HG02571 (cell line): ENCODE results near the gene SMIM12.

Experiments used
- ATAC-seq: cut with Tn5 transposase; IDR thresholded peaks from one replicate; pipeline ENCODE4 v1.9.1; 2021; ENCODE audit warnings: mild to moderate bottlenecking, moderate library complexity; ENCODE audit not compliant: unreplicated experiment

The SMIM12 gene

GRCh38 chr1:34808051-34808810 is 51.3 kb downstream of the SMIM12 start:
- no peak for ATAC-seq

GRCh38 chr1:34806396-34806795 is 53.2 kb downstream of the SMIM12 start:
- no peak for ATAC-seq

GRCh38 chr1:34803770-34804169 is 55.8 kb downstream of the SMIM12 start:
- ATAC-seq, result no peak
